H1 (cell line): ENCODE results near the gene ERC1. TPM values are rescaled to one million over a fixed set of nuclear protein-coding genes. Genes with fewer than 3 reads are reported as not detected.

Experiments
- CTCF ChIA-PET: fragments of 300-600 bp; sonication (Branson Sonifier 250); formaldehyde crosslinking; loops from one replicate; lab custom pipeline; 2021; ENCODE audit not compliant: partially characterized antibody; lab: Charles Lee
- POLR2A ChIA-PET: fragments of 300-600 bp; sonication (Branson Sonifier 250); formaldehyde crosslinking; loops from one replicate; lab custom pipeline; 2021; ENCODE audit warnings: inconsistent platforms; ENCODE audit not compliant: partially characterized antibody; lab: Charles Lee
- DNase-seq, 2 experiments: peaks; one replicate each; pipeline versions ENCODE4 v3.0.0 to v3.0.0-alpha.2; 2010 to 2022; ENCODE audit warnings: low spot score in 2 of 2, low read depth in 1 of 2, mixed read lengths in 1 of 2
- FAIRE-seq: peaks from 2 replicates; lab custom pipeline; 2011; peaks lifted over from hg19 to GRCh38; lab: Jason Lieb, UNC
- H2AFZ ChIP-seq: 2 replicates; pipeline ENCODE4 v1.8.1; 2012; ENCODE audit warnings: low read length, inconsistent platforms
- H2AK5ac ChIP-seq: 2 replicates; pipeline ENCODE4 v1.6.1; 2013; ENCODE audit warnings: low read depth, low read length
- H2BK120ac ChIP-seq: replicated peaks from 2 replicates; pipeline ENCODE3; 2013; ENCODE audit warnings: low read depth, low read length, inconsistent platforms
- H2BK12ac ChIP-seq: 2 replicates; pipeline ENCODE4 v1.6.1; 2013; ENCODE audit warnings: low read depth, low read length
- H2BK15ac ChIP-seq: 2 replicates; pipeline ENCODE4 v1.6.1; 2013; ENCODE audit warnings: low read length
- H2BK20ac ChIP-seq: 2 replicates; pipeline ENCODE4 v1.6.1; 2013; ENCODE audit warnings: low read length
- H2BK5ac ChIP-seq: 2 replicates; pipeline ENCODE4 v1.6.1; 2013; ENCODE audit warnings: low read depth, low read length
- H3K14ac ChIP-seq: 2 replicates; pipeline ENCODE4 v1.6.1; 2013; ENCODE audit warnings: inconsistent platforms; ENCODE audit not compliant: insufficient read length
- H3K18ac ChIP-seq: 2 replicates; pipeline ENCODE4 v1.6.1; 2013; ENCODE audit warnings: low read length; ENCODE audit errors: extremely low read depth
- H3K23ac ChIP-seq: 2 replicates; pipeline ENCODE4 v1.6.1; 2013; ENCODE audit warnings: inconsistent platforms; ENCODE audit not compliant: insufficient read length
- H3K23me2 ChIP-seq: 2 replicates; pipeline ENCODE4 v1.6.1; 2013; ENCODE audit warnings: low read depth, low read length
- H3K27ac ChIP-seq: 2 replicates; pipeline ENCODE4 v1.6.1; 2011; ENCODE audit warnings: low read depth, low read length, inconsistent platforms
- H3K27me3 ChIP-seq, 4 experiments: replicated peaks in 1 of 4; 1 replicate in 1 of 4; 2 replicates in 3 of 4; pipeline versions ENCODE4 v1.6.1 to v1.8.1; 2011 to 2013; ENCODE audit warnings: low read length in 3 of 4, mild to moderate bottlenecking in 3 of 4, inconsistent platforms in 2 of 4, mixed read lengths in 2 of 4, moderate library complexity in 1 of 4; ENCODE audit not compliant: control insufficient read depth in 3 of 4, insufficient read depth in 3 of 4; ENCODE audit errors: extremely low read depth in 1 of 4
- H3K36me3 ChIP-seq, 4 experiments: 2 replicates each; pipeline versions ENCODE4 v1.6.1 to v1.8.1; 2011 to 2013; ENCODE audit warnings: mild to moderate bottlenecking in 4 of 4, low read length in 3 of 4, moderate library complexity in 2 of 4, control low read depth in 1 of 4, inconsistent platforms in 1 of 4; ENCODE audit not compliant: insufficient read depth in 4 of 4, control insufficient read depth in 2 of 4
- H3K4ac ChIP-seq: replicated peaks from 2 replicates; pipeline ENCODE3; 2013; ENCODE audit warnings: low read length, low read depth, mixed read lengths, inconsistent platforms; ENCODE audit not compliant: insufficient read length
- H3K4me1 ChIP-seq, 4 experiments: replicated peaks in 1 of 4; 1 replicate in 1 of 4; 2 replicates in 3 of 4; pipeline versions ENCODE4 v1.6.1 to v1.8.1; 2011 to 2013; ENCODE audit warnings: low read length in 3 of 4, inconsistent platforms in 2 of 4, mixed read lengths in 1 of 4; ENCODE audit not compliant: insufficient read depth in 4 of 4, control insufficient read depth in 3 of 4
- H3K4me2 ChIP-seq, 2 experiments: 2 replicates each; pipeline versions ENCODE4 v1.6.1 to v1.8.1; 2011 to 2013; ENCODE audit warnings: low read depth in 2 of 2, low read length in 2 of 2, control low read depth in 1 of 2, inconsistent platforms in 1 of 2, mild to moderate bottlenecking in 1 of 2; ENCODE audit not compliant: insufficient read depth in 1 of 2
- H3K4me3 ChIP-seq, 4 experiments: fragments of 200-600, 300-600 bp in 1 of 4; sonication (generic), shearing (Covaris generic), sonication (Bioruptor Twin) in 1 of 4; 2 replicates each; pipeline versions ENCODE4 v1.5.1 to v1.8.1; 2011 to 2016; ENCODE audit warnings: low read length in 4 of 4, low read depth in 3 of 4, control low read depth in 2 of 4, inconsistent platforms in 2 of 4, mild to moderate bottlenecking in 2 of 4, mixed read lengths in 1 of 4, moderate library complexity in 1 of 4; ENCODE audit not compliant: insufficient read depth in 2 of 4; ENCODE audit errors: extremely low read depth in 1 of 4
- H3K56ac ChIP-seq: replicated peaks from 2 replicates; pipeline ENCODE3; 2013; ENCODE audit warnings: low read depth, mild to moderate bottlenecking, mixed read lengths, low read length, inconsistent platforms; ENCODE audit not compliant: insufficient read length
- H3K79me1 ChIP-seq: 2 replicates; pipeline ENCODE4 v1.6.1; 2013; ENCODE audit warnings: low read depth, low read length, control low read depth
- H3K79me2 ChIP-seq, 2 experiments: 2 replicates each; pipeline versions ENCODE4 v1.6.1 to v1.8.1; 2012 to 2013; ENCODE audit warnings: low read length in 2 of 2, mild to moderate bottlenecking in 2 of 2, inconsistent platforms in 1 of 2; ENCODE audit not compliant: insufficient read depth in 2 of 2, control insufficient read depth in 1 of 2
- H3K9ac ChIP-seq, 4 experiments: replicated peaks in 1 of 4; 1 replicate in 1 of 4; 2 replicates in 3 of 4; pipeline versions ENCODE4 v1.6.1 to v1.8.1; 2011 to 2013; ENCODE audit warnings: low read depth in 3 of 4, low read length in 3 of 4, control low read depth in 2 of 4, mild to moderate bottlenecking in 2 of 4, moderate library complexity in 2 of 4, inconsistent platforms in 1 of 4; ENCODE audit errors: extremely low read depth in 1 of 4
- H3K9me3 ChIP-seq, 2 experiments: 2 replicates each; pipeline versions ENCODE4 v1.6.1 to v1.8.1; 2012 to 2013; ENCODE audit warnings: mild to moderate bottlenecking in 2 of 2, moderate library complexity in 2 of 2, control low read depth in 1 of 2, inconsistent platforms in 1 of 2, low read depth in 1 of 2, low read length in 1 of 2, mixed read lengths in 1 of 2; ENCODE audit not compliant: insufficient read depth in 2 of 2
- H4K20me1 ChIP-seq, 2 experiments: replicated peaks in 1 of 2; 2 replicates each; pipeline versions ENCODE3 to v1.8.1; 2011 to 2013; ENCODE audit warnings: inconsistent platforms in 2 of 2, low read length in 2 of 2, mild to moderate bottlenecking in 1 of 2; ENCODE audit not compliant: insufficient read depth in 2 of 2, control insufficient read depth in 1 of 2
- H4K5ac ChIP-seq: 2 replicates; pipeline ENCODE4 v1.6.1; 2013; ENCODE audit warnings: low read length, low read depth, mixed read lengths, inconsistent platforms; ENCODE audit not compliant: insufficient read length
- H4K8ac ChIP-seq: 2 replicates; pipeline ENCODE4 v1.8.0; 2013; ENCODE audit warnings: mild to moderate bottlenecking, moderate library complexity, low read length, inconsistent platforms; ENCODE audit not compliant: insufficient read depth; ENCODE audit errors: extremely low read depth
- H4K91ac ChIP-seq: replicated peaks from 2 replicates; pipeline ENCODE3; 2013; ENCODE audit warnings: low read length, mixed read lengths, inconsistent platforms; ENCODE audit not compliant: insufficient read length
- CEBPB ChIP-seq: IDR thresholded peaks from 2 replicates; pipeline ENCODE4 v1.6.1; 2012; ENCODE audit warnings: low read depth, low read length
- FOSL1 ChIP-seq: IDR thresholded peaks from 2 replicates; pipeline ENCODE4 v1.6.1; 2011; ENCODE audit warnings: mild to moderate bottlenecking, low read depth, low read length, moderate library complexity; ENCODE audit not compliant: insufficient read depth
- GTF2F1 ChIP-seq: IDR thresholded peaks from 2 replicates; pipeline ENCODE4 v1.6.1; 2012; ENCODE audit warnings: low read depth, low read length, improper control_type of control experiment, borderline replicate concordance
- JUN ChIP-seq: IDR thresholded peaks from 2 replicates; pipeline ENCODE4 v1.6.1; 2011; ENCODE audit warnings: low read depth, mild to moderate bottlenecking, improper control_type of control experiment, low read length
- MAFK ChIP-seq: IDR thresholded peaks from 2 replicates; pipeline ENCODE4 v1.6.1; 2012; ENCODE audit warnings: low read depth, mild to moderate bottlenecking, improper control_type of control experiment, low read length
- PHF8 ChIP-seq: fragments of 200-600 bp; sonication (generic); conservative IDR thresholded peaks from 2 replicates; pipeline ENCODE4 v1.7.1; 2012; ENCODE audit warnings: low read depth, mild to moderate bottlenecking, inconsistent platforms, low read length, moderate library complexity
- RBBP5 ChIP-seq: IDR thresholded peaks from 2 replicates; pipeline ENCODE4 v1.7.1; 2012; ENCODE audit warnings: low read depth, mild to moderate bottlenecking, inconsistent platforms, low read length, moderate library complexity, borderline replicate concordance
- RFX5 ChIP-seq: IDR thresholded peaks from 2 replicates; pipeline ENCODE4 v1.6.1; 2011; ENCODE audit warnings: low read depth, low read length, improper control_type of control experiment, borderline replicate concordance
- RNF2 ChIP-seq: fragments of 200-900, 300-1000 bp; sonication (generic); IDR thresholded peaks from 2 replicates; pipeline ENCODE4 v1.7.1; 2016; ENCODE audit warnings: borderline replicate concordance, low read depth, mild to moderate bottlenecking, antibody characterized with exemption, low read length; ENCODE audit not compliant: poor library complexity, severe bottlenecking; ENCODE audit errors: missing control alignments
- SAP30 ChIP-seq: fragments of 300-600 bp; sonication (generic); IDR thresholded peaks from 2 replicates; pipeline ENCODE4 v1.7.1; 2012; ENCODE audit warnings: low read length, moderate library complexity, mild to moderate bottlenecking, inconsistent platforms; ENCODE audit not compliant: insufficient read depth, insufficient replicate concordance
- TBP ChIP-seq: IDR thresholded peaks from 2 replicates; pipeline ENCODE4 v1.6.1; 2011; ENCODE audit warnings: low read depth, low read length, improper control_type of control experiment
- YY1 ChIP-seq: IDR thresholded peaks from 2 replicates; pipeline ENCODE4 v1.6.1; 2011; ENCODE audit warnings: low read depth, mild to moderate bottlenecking, low read length
- WGBS, 2 experiments: shearing (Covaris generic) in 1 of 2; methylation state at CpG; one replicate each; pipeline versions ENCODE4 v1.1.6 to v1.1.7; 2013 to 2015; ENCODE audit warnings: low lambda C conversion rate in 2 of 2, mixed read lengths in 2 of 2, inconsistent platforms in 1 of 2, low coverage in 1 of 2, missing lambda C conversion rate in 1 of 2; ENCODE audit not compliant: insufficient replicate concordance in 2 of 2, insufficient coverage in 1 of 2, insufficient read length in 1 of 2; ENCODE audit errors: extremely low coverage in 1 of 2, missing lambda C conversion rate in 1 of 2; 5-methylcytosine and 5-hydroxymethylcytosine counted together
- polyA plus RNA-seq, 7 experiments: library from polyadenylated mRNA; depleted of rRNA in 3 of 7; stranded (reverse) in 5 of 7; unstranded in 2 of 7; fragments of >200 nt in 5 of 7; fragments of 200-250 nt in 2 of 7; gene quantifications; 1 replicate in 5 of 7; 2 replicates in 1 of 7; 4 replicates in 1 of 7; pipeline versions ENCODE4 v1.2.1 to v1.2.3, GENCODE V29; 2011 to 2013; ENCODE audit warnings: missing spikeins in 2 of 7, mixed read lengths in 2 of 7
- total RNA-seq: library from RNA; stranded (reverse); fragmentation: NEBNext Ultra II Directional; extraction: Animal tissue kit (Norgen Biotek cat#: 25700); gene quantifications from 2 replicates; pipeline ENCODE4 v1.2.1, GENCODE V29; 2021

ERC1 gene
- total and polyA plus RNA-seq, 2 of the 8 experiments (the other 6 are each of a cell fraction or from before 2014, with no cell fraction given): 7.8 to 45.7 TPM

DNA sequence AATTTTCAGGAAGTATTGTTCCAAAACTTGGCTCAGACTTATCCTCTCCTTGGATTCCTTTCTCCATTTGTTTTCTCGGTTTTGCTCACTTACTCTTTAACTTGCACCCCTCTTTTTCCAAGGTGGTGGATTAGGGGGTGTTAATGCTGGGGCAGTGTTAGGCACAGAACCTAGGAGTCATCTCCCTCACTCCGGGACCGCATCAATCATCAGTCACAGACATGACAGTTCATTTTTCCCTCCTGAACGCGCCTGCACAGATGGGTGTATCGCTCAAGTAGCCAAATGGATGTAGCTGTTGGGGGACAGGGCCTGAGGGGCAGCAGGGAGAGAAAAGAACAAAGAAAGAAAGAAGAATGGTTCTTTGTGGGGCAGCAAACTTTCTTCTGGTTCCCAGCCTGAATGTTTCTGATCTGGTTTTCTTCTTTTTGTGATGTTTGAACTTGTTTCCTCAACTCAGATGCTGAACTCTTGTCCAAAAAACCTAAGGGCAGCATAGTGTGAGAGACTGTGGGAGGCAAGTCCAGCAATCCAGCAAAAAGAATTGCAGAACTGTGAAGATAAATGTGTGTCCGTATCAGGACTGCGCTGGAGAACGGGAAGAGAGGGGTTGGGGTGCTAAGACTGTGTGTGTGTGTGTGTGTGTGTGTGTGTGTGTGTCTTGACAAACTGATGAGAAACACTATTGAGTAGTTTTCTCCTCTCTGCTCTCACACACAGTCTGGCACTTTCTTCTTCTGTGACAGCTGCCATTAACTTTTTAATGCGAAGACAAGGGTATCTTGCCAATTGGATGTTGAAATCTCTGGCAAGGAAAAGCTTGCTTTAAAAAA is 472.3 kb downstream of the ERC1 start:
- no peak overlapping the region for H2BK120ac ChIP-seq
- no peak overlapping the region for H3K9ac ChIP-seq
- no peak overlapping the region for H2AK5ac ChIP-seq
- 0 out of 4 replicates have a peak, but pooled peaks cover 0 to 3% of the 10 kb centered on the region in 2 experiments for H3K9me3 ChIP-seq
- H2BK12ac ChIP-seq: no peak overlapping the region
- no peaks in the 10 kb centered on the region for H3K79me2 ChIP-seq
- POLR2A ChIA-PET: interaction anchor here (0.5 kb wide), 2 partner anchors 13 to 164 kb away, joined by 3 read pairs; no protein-coding TSS in a partner anchor
- no peak for FAIRE-seq
- no peak overlapping the region for H4K8ac ChIP-seq
- no peaks in the 10 kb centered on the region for H3K23me2 ChIP-seq
- no peak overlapping the region for H3K27ac ChIP-seq
- H2BK20ac ChIP-seq: no peak overlapping the region
- no peak overlapping the region for H2AFZ ChIP-seq
- H3K4me3 ChIP-seq: no peak overlapping the region
- WGBS, 2 experiments: 89% methylated on average over 10 of the region's 10 CpGs; no CpG with 5 or more reads in 1 of the 2 experiments
- 0 out of 8 replicates have a peak, but pooled peaks cover 0 to 2% (median 0%) of the 10 kb centered on the region in 4 experiments for H3K36me3 ChIP-seq
- H3K14ac ChIP-seq: no peak overlapping the region
- no peaks in the 10 kb centered on the region for H3K79me1 ChIP-seq
- no peaks in the 10 kb centered on the region for H3K27me3 ChIP-seq
- no peaks in the 10 kb centered on the region for H4K20me1 ChIP-seq
- H3K4me1 ChIP-seq: no peaks in the 10 kb centered on the region
- no peak overlapping the region for H3K4me2 ChIP-seq
- H3K18ac ChIP-seq: no peak overlapping the region
- DNase-seq: no peak
- H2BK15ac ChIP-seq: no peak overlapping the region
- no peak overlapping the region for H4K5ac ChIP-seq
- no peak overlapping the region for H3K23ac ChIP-seq
- CTCF ChIA-PET: interaction anchor here (1.0 to 1.1 kb wide), 2 partner anchors 42 to 54 kb away, joined by 3 read pairs; no protein-coding TSS in a partner anchor
- no peak overlapping the region for H3K56ac ChIP-seq
- H2BK5ac ChIP-seq: no peak overlapping the region
- H3K4ac ChIP-seq: no peak overlapping the region
- H4K91ac ChIP-seq: no peak overlapping the region
- TF ChIP-seq GTF2F1 (no peak), RNF2 (no peak), RFX5 (no peak), CEBPB (no peak), JUN (no peak), MAFK (no peak), SAP30 (no peak), YY1 (no peak), RBBP5 (no peak), PHF8 (no peak), TBP (no peak), FOSL1 (no peak)
